K562 (cell line): ENCODE data around the gene KRT81. TPM values are rescaled to one million over a fixed set of nuclear protein-coding genes. Genes with fewer than 3 reads are reported as not detected.

Experiments used
- CXXC5 ChIP-seq: fragments of 250-450 bp; sonication (Bioruptor Pico); IDR thresholded peaks from 2 replicates; pipeline ENCODE4 v1.8.0; 2022; ENCODE audit warnings: inconsistent platforms, mild to moderate bottlenecking, moderate library complexity
- ETV1 ChIP-seq: fragments of 450-650 bp; conservative IDR thresholded peaks from 2 replicates; pipeline ENCODE4 v1.6.1; 2016; ENCODE audit warnings: missing genetic modification characterization, control low read depth, low read depth, missing compliant biosample characterization
- FOXA1 ChIP-seq: fragments of 450-650 bp; IDR thresholded peaks from 2 replicates; pipeline ENCODE4 v1.6.1; 2016; ENCODE audit warnings: mild to moderate bottlenecking, borderline replicate concordance
- GABPB2 ChIP-seq: fragments of 250-450 bp; sonication (Bioruptor Pico); conservative IDR thresholded peaks from 2 replicates; pipeline ENCODE4 v1.5.1; 2021; ENCODE audit warnings: mild to moderate bottlenecking
- L3MBTL2 ChIP-seq: fragments of 450-650 bp; IDR thresholded peaks from 2 replicates; pipeline ENCODE4 v1.6.1; 2016; ENCODE audit warnings: mild to moderate bottlenecking, moderate library complexity
- MEF2D ChIP-seq: conservative IDR thresholded peaks from 2 replicates; pipeline ENCODE4 v1.6.1; 2016; ENCODE audit warnings: low read depth, missing genetic modification characterization, missing compliant biosample characterization
- MYNN ChIP-seq, 2 experiments: sonication (generic); formaldehyde crosslinking in 1 of 2; IDR thresholded peaks; 2 replicates each; pipeline versions ENCODE4 v1.5.0 to v1.6.1; 2016 to 2020; ENCODE audit warnings: antibody characterized with exemption in 1 of 2, missing genetic modification reagents in 1 of 2
- NR2C2 ChIP-seq, 2 experiments: fragments of 200-800 bp in 1 of 2; sonication (Bioruptor generic) in 1 of 2; sonication (generic) in 1 of 2; formaldehyde crosslinking in 1 of 2; IDR thresholded peaks; 2 replicates each; pipeline versions ENCODE4 v1.6.1 to v1.8.0; 2016 to 2022; ENCODE audit warnings: mild to moderate bottlenecking in 1 of 2, missing compliant biosample characterization in 1 of 2, missing genetic modification characterization in 1 of 2, missing genetic modification reagents in 1 of 2
- RFX5 ChIP-seq: IDR thresholded peaks from 2 replicates; pipeline ENCODE4 v1.6.1; 2011; ENCODE audit warnings: low read depth, mild to moderate bottlenecking, improper control_type of control experiment, low read length
- SMAD4 ChIP-seq: fragments of 250-450 bp; sonication (Bioruptor Pico); conservative IDR thresholded peaks from 2 replicates; pipeline ENCODE4 v1.8.0; 2021; ENCODE audit warnings: inconsistent platforms, mild to moderate bottlenecking, moderate library complexity
- SRSF1 ChIP-seq: fragments of 200-400 bp; formaldehyde crosslinking; IDR thresholded peaks from 2 replicates; pipeline ENCODE4 v1.6.1; 2017; ENCODE audit warnings: mild to moderate bottlenecking, low read depth, low read length, moderate library complexity
- TEAD4 ChIP-seq, 2 experiments: sonication (generic) in 1 of 2; formaldehyde crosslinking in 1 of 2; IDR thresholded peaks; 2 replicates each; pipeline versions ENCODE4 v1.6.1 to v1.8.0; 2012 to 2022; ENCODE audit warnings: borderline replicate concordance in 1 of 2, inconsistent platforms in 1 of 2, low read length in 1 of 2, mild to moderate bottlenecking in 1 of 2, missing genetic modification reagents in 1 of 2
- TSC22D4 ChIP-seq: fragments of 450-650 bp; IDR thresholded peaks from 2 replicates; pipeline ENCODE4 v1.6.1; 2016; ENCODE audit warnings: missing genetic modification characterization, missing biosample characterization, control low read depth
- ZC3H8 ChIP-seq: fragments of 450-650 bp; IDR thresholded peaks from 2 replicates; pipeline ENCODE4 v1.6.1; 2017
- ZNF274 ChIP-seq: IDR thresholded peaks from 2 replicates; pipeline ENCODE4 v1.6.1; 2011; ENCODE audit warnings: low read depth, mild to moderate bottlenecking, low read length, moderate library complexity, borderline replicate concordance
- ZNF583 ChIP-seq: fragments of 250-450 bp; sonication (Bioruptor Pico); IDR thresholded peaks from 2 replicates; pipeline ENCODE4 v1.4.0; 2020
- polyA plus RNA-seq, 8 experiments: library from polyadenylated mRNA; depleted of rRNA in 4 of 8; stranded (reverse) in 5 of 8; unstranded in 3 of 8; fragments of >200 nt; fragmentation: Nextera tagmentation in 2 of 8; fragmentation: Illumina TruSeq in 1 of 8; extraction: Ambion mirVana in 2 of 8; extraction: Trizol in 1 of 8; gene quantifications; 2 replicates each; pipeline versions ENCODE4 v1.2.1 to v1.2.3, GENCODE V29; 2011 to 2014; ENCODE audit warnings: inconsistent platforms in 1 of 8, missing spikeins in 1 of 8
- total RNA-seq, 7 experiments: library from RNA; depleted of rRNA in 6 of 7; stranded (reverse); fragments of >200 nt in 6 of 7; fragmentation: Illumina TruSeq in 2 of 7; extraction: Trizol in 2 of 7; gene quantifications; 2 replicates each; pipeline versions ENCODE4 v1.2.1 to v1.2.3, GENCODE V29; 2011 to 2021; ENCODE audit warnings: low replicate concordance in 1 of 7
- TF ChIP-seq, protein P1 (sequence below): fragments of 450-650 bp; formaldehyde crosslinking; IDR thresholded peaks from 2 replicates; pipeline ENCODE4 v1.4.0; 2020; ENCODE audit warnings: mild to moderate bottlenecking, moderate library complexity
- TF ChIP-seq, protein P2 (sequence below): fragments of 150-350 bp; conservative IDR thresholded peaks from 2 replicates; pipeline ENCODE4 v1.6.1; 2014; ENCODE audit warnings: low read length
- TF ChIP-seq, protein P3 (sequence below): IDR thresholded peaks from 2 replicates; pipeline ENCODE4 v1.6.1; 2016; ENCODE audit warnings: missing genetic modification characterization, missing compliant biosample characterization
- TF ChIP-seq, protein P4 (sequence below): IDR thresholded peaks from 2 replicates; pipeline ENCODE4 v1.6.1; 2014; ENCODE audit warnings: antibody characterized with exemption

KRT81 gene
- total and polyA plus RNA-seq, 9 of the 15 experiments (the other 6 are each of a cell fraction or from before 2014, with no cell fraction given): 0.27 TPM; not detected in 8

DNA sequence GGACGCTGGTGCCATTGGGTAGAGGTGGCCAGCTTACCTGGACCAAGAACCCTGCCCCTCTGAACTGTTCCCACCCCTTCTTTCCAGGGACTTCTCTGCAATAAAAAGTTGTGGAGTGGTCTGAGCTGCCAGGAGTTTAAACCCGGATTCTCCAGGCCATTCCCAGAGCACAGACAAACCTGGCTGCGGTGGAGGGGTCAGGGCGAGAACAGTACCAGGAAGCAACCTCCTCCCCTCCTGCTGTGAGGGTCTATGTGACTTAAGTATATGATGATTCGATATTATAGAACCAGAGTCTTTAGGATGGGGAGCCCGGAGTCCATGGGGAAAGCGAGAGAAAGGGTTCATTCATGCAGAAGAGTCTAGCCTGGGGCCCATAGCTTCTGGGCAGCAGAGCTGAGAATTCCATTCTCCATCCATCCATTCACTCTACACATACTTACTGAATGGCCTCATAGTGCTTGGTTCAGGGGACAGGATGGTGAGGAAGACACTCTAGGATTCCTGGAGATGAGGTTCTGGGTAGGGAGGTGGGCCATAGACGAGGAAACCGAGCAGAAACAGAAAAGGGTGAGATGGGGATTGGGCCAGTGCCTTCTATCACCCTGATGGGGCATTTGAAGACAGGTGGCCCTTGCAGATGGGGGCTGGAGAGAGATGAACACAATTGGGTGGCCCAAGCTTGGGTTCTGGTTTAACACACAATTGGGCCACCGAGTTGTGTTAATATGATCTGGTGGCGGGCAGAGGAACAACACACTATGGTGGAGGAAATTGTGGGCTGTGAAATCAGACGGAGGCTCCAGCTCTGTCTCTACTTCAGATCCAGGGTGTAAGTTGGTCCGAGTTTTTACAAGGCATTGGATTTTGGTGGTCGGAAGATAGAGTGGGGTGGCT, 11.7 kb downstream of the KRT81 start (continued):
- TF ChIP-seq, protein P1, sequence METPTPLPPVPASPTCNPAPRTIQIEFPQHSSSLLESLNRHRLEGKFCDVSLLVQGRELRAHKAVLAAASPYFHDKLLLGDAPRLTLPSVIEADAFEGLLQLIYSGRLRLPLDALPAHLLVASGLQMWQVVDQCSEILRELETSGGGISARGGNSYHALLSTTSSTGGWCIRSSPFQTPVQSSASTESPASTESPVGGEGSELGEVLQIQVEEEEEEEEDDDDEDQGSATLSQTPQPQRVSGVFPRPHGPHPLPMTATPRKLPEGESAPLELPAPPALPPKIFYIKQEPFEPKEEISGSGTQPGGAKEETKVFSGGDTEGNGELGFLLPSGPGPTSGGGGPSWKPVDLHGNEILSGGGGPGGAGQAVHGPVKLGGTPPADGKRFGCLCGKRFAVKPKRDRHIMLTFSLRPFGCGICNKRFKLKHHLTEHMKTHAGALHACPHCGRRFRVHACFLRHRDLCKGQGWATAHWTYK (CRISPR knock-in tag): 0 out of 2 replicates have a peak, but pooled peaks have one; percentile 55
- no peak; the same call in 1 of the 2 replicates for TF ChIP-seq ZNF583 (CRISPR knock-in tag)
- TF ChIP-seq GABPB2 (CRISPR knock-in tag): no peak
- TF ChIP-seq FOXA1: no peak
- no peak for TF ChIP-seq RFX5
- TF ChIP-seq, protein P2, sequence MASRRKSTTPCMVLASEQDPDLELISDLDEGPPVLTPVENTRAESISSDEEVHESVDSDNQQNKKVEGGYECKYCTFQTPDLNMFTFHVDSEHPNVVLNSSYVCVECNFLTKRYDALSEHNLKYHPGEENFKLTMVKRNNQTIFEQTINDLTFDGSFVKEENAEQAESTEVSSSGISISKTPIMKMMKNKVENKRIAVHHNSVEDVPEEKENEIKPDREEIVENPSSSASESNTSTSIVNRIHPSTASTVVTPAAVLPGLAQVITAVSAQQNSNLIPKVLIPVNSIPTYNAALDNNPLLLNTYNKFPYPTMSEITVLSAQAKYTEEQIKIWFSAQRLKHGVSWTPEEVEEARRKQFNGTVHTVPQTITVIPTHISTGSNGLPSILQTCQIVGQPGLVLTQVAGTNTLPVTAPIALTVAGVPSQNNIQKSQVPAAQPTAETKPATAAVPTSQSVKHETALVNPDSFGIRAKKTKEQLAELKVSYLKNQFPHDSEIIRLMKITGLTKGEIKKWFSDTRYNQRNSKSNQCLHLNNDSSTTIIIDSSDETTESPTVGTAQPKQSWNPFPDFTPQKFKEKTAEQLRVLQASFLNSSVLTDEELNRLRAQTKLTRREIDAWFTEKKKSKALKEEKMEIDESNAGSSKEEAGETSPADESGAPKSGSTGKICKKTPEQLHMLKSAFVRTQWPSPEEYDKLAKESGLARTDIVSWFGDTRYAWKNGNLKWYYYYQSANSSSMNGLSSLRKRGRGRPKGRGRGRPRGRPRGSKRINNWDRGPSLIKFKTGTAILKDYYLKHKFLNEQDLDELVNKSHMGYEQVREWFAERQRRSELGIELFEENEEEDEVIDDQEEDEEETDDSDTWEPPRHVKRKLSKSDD: no peak
- no peak for TF ChIP-seq NR2C2 (CRISPR knock-in tag; IDR thresholded peaks at IDR 0.05)
- 0 out of 2 replicates have a peak, but pooled peaks have one; percentile 7 for TF ChIP-seq NR2C2 (tag; IDR thresholded peaks at IDR 0.05)
- TF ChIP-seq SMAD4 (CRISPR knock-in tag): no peak
- TF ChIP-seq ZC3H8: no peak
- TF ChIP-seq TSC22D4: no peak
- no peak for TF ChIP-seq TEAD4 (IDR thresholded peaks at IDR 0.05; ENCODE audit: low read length)
- TF ChIP-seq TEAD4 (CRISPR knock-in tag; IDR thresholded peaks at IDR 0.05; ENCODE audit: borderline replicate concordance): no peak
- TF ChIP-seq, protein P3, sequence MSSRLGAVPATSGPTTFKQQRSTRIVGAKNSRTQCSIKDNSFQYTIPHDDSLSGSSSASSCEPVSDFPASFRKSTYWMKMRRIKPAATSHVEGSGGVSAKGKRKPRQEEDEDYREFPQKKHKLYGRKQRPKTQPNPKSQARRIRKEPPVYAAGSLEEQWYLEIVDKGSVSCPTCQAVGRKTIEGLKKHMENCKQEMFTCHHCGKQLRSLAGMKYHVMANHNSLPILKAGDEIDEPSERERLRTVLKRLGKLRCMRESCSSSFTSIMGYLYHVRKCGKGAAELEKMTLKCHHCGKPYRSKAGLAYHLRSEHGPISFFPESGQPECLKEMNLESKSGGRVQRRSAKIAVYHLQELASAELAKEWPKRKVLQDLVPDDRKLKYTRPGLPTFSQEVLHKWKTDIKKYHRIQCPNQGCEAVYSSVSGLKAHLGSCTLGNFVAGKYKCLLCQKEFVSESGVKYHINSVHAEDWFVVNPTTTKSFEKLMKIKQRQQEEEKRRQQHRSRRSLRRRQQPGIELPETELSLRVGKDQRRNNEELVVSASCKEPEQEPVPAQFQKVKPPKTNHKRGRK (tag): no peak
- no peak for TF ChIP-seq MYNN (IDR thresholded peaks at IDR 0.05)
- no peak for TF ChIP-seq MYNN (CRISPR knock-in tag; IDR thresholded peaks at IDR 0.05)
- 0 out of 2 replicates have a peak, but pooled peaks have one; percentile 50 for TF ChIP-seq L3MBTL2
- TF ChIP-seq MEF2D (tag): peak; percentile 3; the same call in 1 of the 2 replicates
- no peak for TF ChIP-seq CXXC5 (CRISPR knock-in tag)
- TF ChIP-seq, protein P4, sequence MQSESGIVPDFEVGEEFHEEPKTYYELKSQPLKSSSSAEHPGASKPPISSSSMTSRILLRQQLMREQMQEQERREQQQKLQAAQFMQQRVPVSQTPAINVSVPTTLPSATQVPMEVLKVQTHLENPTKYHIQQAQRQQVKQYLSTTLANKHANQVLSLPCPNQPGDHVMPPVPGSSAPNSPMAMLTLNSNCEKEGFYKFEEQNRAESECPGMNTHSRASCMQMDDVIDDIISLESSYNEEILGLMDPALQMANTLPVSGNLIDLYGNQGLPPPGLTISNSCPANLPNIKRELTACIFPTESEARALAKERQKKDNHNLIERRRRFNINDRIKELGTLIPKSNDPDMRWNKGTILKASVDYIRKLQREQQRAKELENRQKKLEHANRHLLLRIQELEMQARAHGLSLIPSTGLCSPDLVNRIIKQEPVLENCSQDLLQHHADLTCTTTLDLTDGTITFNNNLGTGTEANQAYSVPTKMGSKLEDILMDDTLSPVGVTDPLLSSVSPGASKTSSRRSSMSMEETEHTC: no peak
- no peak for TF ChIP-seq ETV1 (tag)
- no peak for TF ChIP-seq SRSF1
- no peak for TF ChIP-seq ZNF274
